Neural progenitor cell (in vitro differentiated cells): ENCODE measurements around the gene ABCA3.

Experiments
- EZH2 ChIP-seq: fragments of 200-600 bp; sonication (generic); IDR thresholded peaks from 2 replicates; pipeline ENCODE4 v1.6.1; 2017; ENCODE audit warnings: antibody characterized with exemption, mild to moderate bottlenecking, moderate library complexity
- EZH2phosphoT487 ChIP-seq: fragments of 200-600 bp; sonication (generic); IDR thresholded peaks from 2 replicates; pipeline ENCODE4 v1.6.1; 2017; ENCODE audit warnings: antibody characterized with exemption
- TF ChIP-seq, protein P1 (sequence below): fragments of 200-600 bp; sonication (generic); IDR thresholded peaks from 2 replicates; pipeline ENCODE4 v1.5.1; 2017; ENCODE audit warnings: antibody characterized with exemption, mild to moderate bottlenecking

DNA sequence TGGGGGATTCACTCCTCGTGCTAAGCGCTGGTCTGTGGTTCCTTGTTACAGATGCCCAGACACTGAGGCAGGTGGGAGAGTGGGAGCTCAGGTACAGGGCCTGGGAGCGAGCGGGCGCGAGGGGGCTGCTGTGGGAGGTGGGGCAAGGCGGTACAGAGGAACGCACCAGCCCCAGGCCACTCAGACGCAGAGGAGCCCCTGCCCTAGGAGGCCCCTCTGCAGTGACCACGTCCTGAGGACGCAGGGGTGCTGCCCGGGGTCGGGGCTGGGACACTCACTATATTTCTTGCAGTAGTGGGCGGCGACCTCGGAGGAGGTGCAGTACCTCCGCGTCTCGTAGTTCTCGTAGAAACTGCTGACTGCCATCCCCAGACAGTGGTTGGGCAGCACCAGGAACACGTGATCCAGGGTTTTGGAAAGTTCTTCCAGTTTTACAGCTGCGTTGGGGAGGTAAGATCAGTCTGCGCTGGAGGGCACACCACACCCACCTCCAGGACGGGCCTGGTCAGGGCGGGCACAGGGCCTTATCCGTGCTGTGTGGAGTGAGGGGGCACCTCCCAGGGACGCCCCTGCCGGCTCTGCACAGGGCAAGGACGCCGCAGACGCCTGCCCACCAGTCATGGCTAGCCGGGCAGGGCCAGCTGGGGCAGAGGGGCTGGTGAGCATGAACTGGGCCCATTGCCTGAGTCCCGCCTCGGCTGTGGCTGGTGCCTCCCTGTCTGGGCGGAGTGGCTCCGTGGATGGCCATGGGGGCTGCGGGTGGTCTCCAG, 56.3 kb downstream of the ABCA3 start:
- TF ChIP-seq EZH2 (no peak), EZH2phosphoT487 (no peak)
- TF ChIP-seq, protein P1, sequence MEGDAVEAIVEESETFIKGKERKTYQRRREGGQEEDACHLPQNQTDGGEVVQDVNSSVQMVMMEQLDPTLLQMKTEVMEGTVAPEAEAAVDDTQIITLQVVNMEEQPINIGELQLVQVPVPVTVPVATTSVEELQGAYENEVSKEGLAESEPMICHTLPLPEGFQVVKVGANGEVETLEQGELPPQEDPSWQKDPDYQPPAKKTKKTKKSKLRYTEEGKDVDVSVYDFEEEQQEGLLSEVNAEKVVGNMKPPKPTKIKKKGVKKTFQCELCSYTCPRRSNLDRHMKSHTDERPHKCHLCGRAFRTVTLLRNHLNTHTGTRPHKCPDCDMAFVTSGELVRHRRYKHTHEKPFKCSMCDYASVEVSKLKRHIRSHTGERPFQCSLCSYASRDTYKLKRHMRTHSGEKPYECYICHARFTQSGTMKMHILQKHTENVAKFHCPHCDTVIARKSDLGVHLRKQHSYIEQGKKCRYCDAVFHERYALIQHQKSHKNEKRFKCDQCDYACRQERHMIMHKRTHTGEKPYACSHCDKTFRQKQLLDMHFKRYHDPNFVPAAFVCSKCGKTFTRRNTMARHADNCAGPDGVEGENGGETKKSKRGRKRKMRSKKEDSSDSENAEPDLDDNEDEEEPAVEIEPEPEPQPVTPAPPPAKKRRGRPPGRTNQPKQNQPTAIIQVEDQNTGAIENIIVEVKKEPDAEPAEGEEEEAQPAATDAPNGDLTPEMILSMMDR = no peak
